Measurements from ENCODE around the gene PROM2. TPM values are rescaled to one million over a fixed set of nuclear protein-coding genes. Genes with fewer than 3 reads are reported as not detected.

PROM2 gene
- total and polyA plus RNA-seq, 4 experiments from 2014 or later: 0.87 to 1.1 TPM; not detected in 2

- Histone ChIP-seq H3K9me3 (ENCODE audit: control insufficient read depth in 1 of 2, low read length in 2 of 2) (no peaks in the 10 kb centered on the region), H3K4me1 (ENCODE audit: insufficient read depth, low read length) (no peaks in the 10 kb centered on the region), H3K27ac (ENCODE audit: low read depth, low read length) (no peak overlapping the region), H3K36me3 (ENCODE audit: insufficient read depth, low read length) (no peaks in the 10 kb centered on the region), H3K4me3 (ENCODE audit: low read length in 2 of 2) (no peak overlapping the region), H3K27me3 (ENCODE audit: insufficient read depth, low read length) (no peaks in the 10 kb centered on the region)
- CTCF ChIA-PET (ENCODE audit: partially characterized antibody): interaction anchor here (1.7 kb wide), 1 partner anchor 11 kb away, joined by 5 read pairs; no protein-coding TSS in a partner anchor
- Mint-ChIP-seq H3K36me3 (no peaks in the 10 kb centered on the region), H3K9me3 (peaks cover 0 to 3% (median 0%) of the 10 kb centered on the region in 8 donors), H3K27me3 (peaks cover 0 to 2% of the 10 kb centered on the region in 2 donors), H3K27ac (no peak overlapping the region), H3K4me3 (no peak overlapping the region), H3K4me1 (no peaks in the 10 kb centered on the region)
- intact Hi-C loops (cut with micrococcal nuclease): no loop called here
- no peak for DNase-seq
- POLR2A ChIA-PET (ENCODE audit: partially characterized antibody): no interaction called here
Measured at GRCh38 chr2:95333888-95334338, 59.7 kb downstream of the PROM2 start.

DNA sequence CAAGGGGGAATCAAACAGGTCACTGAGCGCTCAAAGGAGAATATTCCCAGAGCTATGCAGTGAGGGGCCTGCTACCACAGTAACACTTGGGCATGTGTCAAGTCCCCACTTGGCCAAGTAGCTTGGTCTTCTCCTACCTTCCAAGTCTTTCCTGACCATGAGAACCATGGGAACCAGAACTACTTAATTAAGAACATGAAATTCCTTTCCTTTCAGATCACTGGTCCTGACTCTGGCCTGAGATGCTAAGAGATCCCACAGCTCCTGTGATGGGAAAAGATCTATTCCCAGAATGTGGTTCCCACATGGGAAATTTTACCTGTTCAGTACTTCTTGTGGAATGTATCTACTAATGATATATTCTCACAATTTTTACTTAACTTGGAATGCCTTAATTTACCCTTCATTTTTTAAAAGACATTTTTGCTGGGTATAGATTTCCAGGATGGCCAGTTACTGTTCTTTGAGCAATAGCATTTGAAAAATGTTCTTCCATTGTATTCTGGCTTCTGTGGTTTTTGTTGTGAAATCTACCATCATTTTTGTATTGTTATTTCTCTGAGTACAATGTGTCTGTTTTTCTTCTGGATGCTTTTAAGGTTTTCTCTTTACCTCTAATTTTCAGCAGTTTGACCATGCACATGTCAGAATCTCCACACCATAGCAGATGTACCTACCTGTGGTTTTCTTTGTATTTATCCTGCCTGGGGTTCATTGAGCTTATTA, 60.8 kb downstream of the PROM2 start:
- Histone ChIP-seq H3K27me3 (ENCODE audit: insufficient read depth, low read length) (no peaks in the 10 kb centered on the region), H3K9me3 (ENCODE audit: control insufficient read depth in 1 of 2, low read length in 2 of 2) (no peaks in the 10 kb centered on the region), H3K27ac (ENCODE audit: low read depth, low read length) (no peak overlapping the region), H3K4me1 (ENCODE audit: insufficient read depth, low read length) (no peaks in the 10 kb centered on the region), H3K4me3 (ENCODE audit: low read length in 2 of 2) (no peak overlapping the region), H3K36me3 (ENCODE audit: insufficient read depth, low read length) (no peaks in the 10 kb centered on the region)
- ChIA-PET CTCF (ENCODE audit: partially characterized antibody) (interaction anchor here (1.5 kb wide), 1 partner anchor 10 kb away, joined by 4 read pairs; no protein-coding TSS in a partner anchor), POLR2A (ENCODE audit: partially characterized antibody) (no interaction called here)
- intact Hi-C loops (cut with micrococcal nuclease): no loop called here
- H3K36me3 Mint-ChIP-seq: no peaks in the 10 kb centered on the region
- peaks cover 2 to 3% of the 10 kb centered on the region in 2 donors for H3K27me3 Mint-ChIP-seq
- no peaks in the 10 kb centered on the region for H3K4me1 Mint-ChIP-seq
- H3K27ac Mint-ChIP-seq: no peak overlapping the region
- no peak for DNase-seq
- H3K4me3 Mint-ChIP-seq: no peak overlapping the region
- peaks cover 0 to 3% (median 0%) of the 10 kb centered on the region in 8 donors for H3K9me3 Mint-ChIP-seq

GRCh38 chr2:95336406-95336805, 62.2 kb downstream of the PROM2 start:
- Mint-ChIP-seq H3K4me3 (no peak overlapping the region), H3K4me1 (no peaks in the 10 kb centered on the region), H3K36me3 (no peaks in the 10 kb centered on the region), H3K9me3 (peaks cover 0 to 4% (median 0%) of the 10 kb centered on the region in 8 donors), H3K27ac (no peak overlapping the region), H3K27me3 (peaks cover 3 to 6% of the 10 kb centered on the region in 2 donors)
- H3K4me1 ChIP-seq (ENCODE audit: insufficient read depth, low read length): no peaks in the 10 kb centered on the region
- no peaks in the 10 kb centered on the region for H3K36me3 ChIP-seq (ENCODE audit: insufficient read depth, low read length)
- intact Hi-C loops (cut with micrococcal nuclease): no loop called here
- no peaks in the 10 kb centered on the region for H3K27me3 ChIP-seq (ENCODE audit: insufficient read depth, low read length)
- no peak overlapping the region for H3K27ac ChIP-seq (ENCODE audit: low read depth, low read length)
- DNase-seq: no peak
- CTCF ChIA-PET (ENCODE audit: partially characterized antibody): interaction anchor here (1.3 kb wide), 1 partner anchor 9 kb away, joined by 3 read pairs; no protein-coding TSS in a partner anchor
- POLR2A ChIA-PET (ENCODE audit: partially characterized antibody): no interaction called here
- H3K4me3 ChIP-seq (ENCODE audit: low read length in 2 of 2): no peak overlapping the region
- no peaks in the 10 kb centered on the region for H3K9me3 ChIP-seq (ENCODE audit: control insufficient read depth in 1 of 2, low read length in 2 of 2)

DNA sequence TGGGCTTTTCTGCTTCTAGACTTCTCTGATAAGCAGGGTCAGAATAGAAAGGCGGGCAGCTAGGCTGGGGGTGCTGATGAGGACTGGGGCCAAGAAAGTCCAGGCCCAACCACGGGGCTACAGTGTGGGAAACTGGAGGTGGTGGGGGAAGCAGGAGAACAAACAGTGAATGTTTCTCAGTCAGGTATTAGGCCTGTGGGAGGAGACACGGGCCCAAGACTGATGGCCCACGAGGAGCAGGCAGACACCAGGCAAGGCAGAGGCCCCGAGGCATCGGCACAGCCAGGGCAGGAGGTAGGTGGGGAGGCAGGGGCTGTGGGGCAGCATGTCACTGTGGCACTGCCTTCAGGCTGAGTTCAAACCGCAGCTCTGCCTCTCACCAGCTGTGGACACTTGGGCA, 63.6 kb downstream of the PROM2 start:
- peaks cover 9 to 16% of the 10 kb centered on the region in 2 donors for H3K27me3 Mint-ChIP-seq
- no peaks in the 10 kb centered on the region for H3K36me3 Mint-ChIP-seq
- H3K4me1 ChIP-seq (ENCODE audit: insufficient read depth, low read length): no peaks in the 10 kb centered on the region
- DNase-seq: no peak
- H3K27ac ChIP-seq (ENCODE audit: low read depth, low read length): no peak overlapping the region
- H3K27ac Mint-ChIP-seq: no peak overlapping the region
- H3K27me3 ChIP-seq (ENCODE audit: insufficient read depth, low read length): no peaks in the 10 kb centered on the region
- CTCF ChIA-PET (ENCODE audit: partially characterized antibody): no interaction called here
- no peak overlapping the region for H3K4me3 Mint-ChIP-seq
- H3K4me1 Mint-ChIP-seq: no peaks in the 10 kb centered on the region
- H3K4me3 ChIP-seq (ENCODE audit: low read length in 2 of 2): no peak overlapping the region
- H3K9me3 Mint-ChIP-seq: peaks cover 0 to 5% (median 0%) of the 10 kb centered on the region in 8 donors
- H3K36me3 ChIP-seq (ENCODE audit: insufficient read depth, low read length): no peaks in the 10 kb centered on the region
- intact Hi-C loops (cut with micrococcal nuclease): no loop called here
- H3K9me3 ChIP-seq (ENCODE audit: control insufficient read depth in 1 of 2, low read length in 2 of 2): no peaks in the 10 kb centered on the region
- POLR2A ChIA-PET (ENCODE audit: partially characterized antibody): no interaction called here

Other genes with a start within 250 kb of the PROM2 start
- gene MAL, start 248.7 kb upstream of the PROM2 start, total RNA-seq: 100 to 1,000 TPM; 108 to 113 TPM
- gene MAL, start 248.7 kb upstream of the PROM2 start, polyA plus RNA-seq: 100 to 1,000 TPM; 271 to 274 TPM
- gene MRPS5, start 152.6 kb upstream of the PROM2 start, total RNA-seq: 10 to 100 TPM; 66.0 to 70.6 TPM
- 10 to 100 TPM; 43.4 to 51.1 TPM for gene MRPS5, start 152.6 kb upstream of the PROM2 start, polyA plus RNA-seq
- gene ZNF514, start 114.6 kb upstream of the PROM2 start, total RNA-seq: 10 to 100 TPM; 35.2 to 37.1 TPM
- 10 to 100 TPM in 1 of 2 donors, 1 to 10 TPM in 1; 7.3 to 11.2 TPM for gene ZNF514, start 114.6 kb upstream of the PROM2 start, polyA plus RNA-seq
- 10 to 100 TPM in 1 of 2 experiments, 1 to 10 TPM in 1; 8.3 to 10.1 TPM for gene ZNF2, start 108.6 kb upstream of the PROM2 start, total RNA-seq
- gene ZNF2, start 108.6 kb upstream of the PROM2 start, polyA plus RNA-seq: 1 to 10 TPM; 2.1 to 4.3 TPM
- gene ZNF892, start 66.9 kb upstream of the PROM2 start, total RNA-seq: 1 to 10 TPM; 4.7 to 5.9 TPM
- under 1 TPM in 1 of 2 donors, not detected in 1; 0.61 TPM for gene ZNF892, start 66.9 kb upstream of the PROM2 start, polyA plus RNA-seq
- gene KCNIP3, start 22.9 kb downstream of the PROM2 start, total RNA-seq: not detected
- gene KCNIP3, start 22.9 kb downstream of the PROM2 start, polyA plus RNA-seq: not detected
- 10 to 100 TPM; 30.7 to 33.9 TPM for gene FAHD2A, start 128.3 kb downstream of the PROM2 start, total RNA-seq
- gene FAHD2A, start 128.3 kb downstream of the PROM2 start, polyA plus RNA-seq: 10 to 100 TPM; 16.7 to 16.9 TPM
- gene TRIM43B, start 210.3 kb downstream of the PROM2 start, total RNA-seq: not detected
- not detected for gene TRIM43B, start 210.3 kb downstream of the PROM2 start, polyA plus RNA-seq

All from CD4-positive, alpha-beta memory T cell (primary cell).